GM19238 (cell line): Measurements from ENCODE around the gene DLGAP1.
"Not testable (repeated sequence)": the region's sequence is repeated elsewhere in the genome, so short reads cannot be mapped to it uniquely, and the experiment has no call there.

Source experiments
- DNase-seq: peaks from one replicate; pipeline ENCODE4 v3.0.0; 2011; ENCODE audit warnings: low spot score; ENCODE audit not compliant: insufficient read length

Gene DLGAP1

DNA sequence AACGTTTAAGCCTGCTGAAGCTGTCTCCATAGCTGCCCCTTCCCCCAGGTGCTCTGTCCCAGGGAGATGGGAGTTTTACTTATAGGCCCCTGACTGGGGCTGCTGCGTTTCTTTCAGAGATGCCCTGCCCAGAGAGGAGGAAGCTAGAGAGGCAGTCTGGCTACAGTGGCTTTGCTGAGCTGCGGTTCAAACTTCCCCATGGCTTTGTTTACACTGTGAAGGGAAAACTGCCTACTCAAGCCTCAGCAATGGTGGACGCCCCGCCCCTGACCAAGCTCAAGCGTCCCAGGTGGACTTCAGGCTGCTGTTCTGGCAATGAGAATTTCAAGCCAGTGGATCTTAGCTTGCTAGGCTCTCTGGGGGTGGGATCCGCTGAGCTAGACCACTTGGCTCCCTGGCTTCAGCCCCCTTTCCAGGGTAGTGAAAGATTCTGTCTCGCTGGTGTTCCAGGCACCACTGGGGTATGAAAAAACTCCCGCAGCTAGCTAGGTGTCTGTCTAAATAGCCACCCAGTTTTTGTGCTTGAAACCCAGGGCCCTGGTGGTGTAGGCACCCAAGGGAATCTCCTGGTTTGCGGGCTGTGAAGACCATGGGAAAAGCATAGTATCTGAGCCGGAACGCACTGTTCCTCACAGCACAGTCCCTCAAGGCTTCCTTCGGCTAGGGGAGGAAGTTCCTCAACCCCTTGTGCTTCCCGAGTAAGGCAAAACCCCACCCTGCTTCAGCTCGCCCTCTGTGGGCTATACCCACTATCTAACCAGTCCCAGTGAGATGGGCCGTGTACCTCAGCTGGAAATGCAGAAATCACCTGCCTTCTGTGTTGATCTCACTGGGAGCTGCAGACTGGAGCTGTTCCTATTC is 755.2 kb downstream of the DLGAP1 start:
- DNase-seq: not testable (repeated sequence)

DNA sequence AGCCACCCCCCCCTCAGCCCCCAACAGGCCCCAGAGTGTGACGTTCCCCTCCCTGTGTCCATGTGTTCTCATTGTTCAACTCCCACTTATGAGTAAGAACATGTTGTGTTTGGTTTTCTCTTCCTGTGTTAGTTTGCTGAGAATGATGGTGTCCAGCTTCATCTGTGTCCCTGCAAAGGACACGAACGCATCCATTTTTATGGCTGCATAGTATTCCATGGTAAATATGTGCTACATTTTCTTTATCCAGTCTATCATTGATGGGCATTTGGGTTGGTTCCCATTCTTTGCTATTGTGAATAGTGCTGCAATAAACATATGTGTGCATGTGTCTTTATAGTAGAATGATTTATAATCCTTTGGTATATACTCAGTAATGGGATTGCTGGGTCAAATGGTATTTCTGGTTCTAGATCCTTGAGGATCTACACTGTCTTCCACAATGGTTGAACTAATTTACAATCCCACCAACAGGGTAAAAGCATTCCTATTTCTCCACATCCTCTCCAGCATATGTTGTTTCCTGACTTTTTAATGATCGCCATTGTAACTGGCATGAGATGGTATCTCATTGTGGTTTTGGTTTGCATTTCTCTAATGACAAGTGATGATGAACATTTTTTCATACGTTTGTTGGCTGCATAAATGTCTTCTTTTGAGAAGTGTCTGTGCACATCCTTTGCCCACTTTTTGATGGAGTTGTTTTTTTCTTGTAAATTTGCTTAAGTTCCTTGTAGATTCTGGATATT is 760.9 kb downstream of the DLGAP1 start:
- not testable (repeated sequence) for DNase-seq

DNA sequence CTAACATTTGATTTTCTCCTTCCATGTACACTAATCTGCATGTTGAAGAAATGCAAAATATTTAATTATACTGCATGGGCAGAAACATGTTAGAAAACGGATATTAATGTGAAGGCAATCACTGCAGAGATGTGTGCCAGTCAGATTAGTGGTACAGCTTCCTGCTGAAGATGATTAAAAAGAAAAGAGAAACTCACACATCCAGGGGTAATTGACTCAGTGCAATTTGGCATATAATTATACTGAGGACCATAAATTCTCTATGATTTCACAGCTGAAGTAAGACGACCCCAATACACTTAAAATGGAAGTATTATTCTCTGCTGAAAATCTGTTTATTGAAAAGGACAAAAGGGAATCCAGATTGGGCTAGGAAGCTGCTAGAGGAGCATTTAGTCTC is 761.7 kb downstream of the DLGAP1 start:
- no peak for DNase-seq

DNA sequence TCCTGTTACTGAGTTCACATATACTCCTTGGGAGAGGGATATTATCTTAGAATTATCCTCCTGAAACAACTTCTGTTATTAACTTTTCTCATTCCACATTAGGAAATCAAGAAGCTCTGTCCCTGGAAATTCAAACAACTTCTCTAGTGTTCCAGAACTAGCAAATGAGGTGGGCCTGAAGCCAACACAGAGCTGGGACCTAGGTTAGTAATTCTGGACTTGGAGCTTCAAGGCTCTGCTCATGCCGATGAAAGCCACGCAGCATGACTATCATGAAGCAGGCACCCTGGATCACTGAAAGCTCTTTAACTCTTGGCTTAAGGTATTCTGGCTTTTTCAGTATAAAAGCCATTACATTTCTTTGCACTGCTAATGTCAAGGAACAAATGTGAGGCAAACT is 762.4 kb downstream of the DLGAP1 start:
- no peak for DNase-seq

- no peak for DNase-seq
These were observed 762.9 kb downstream of the DLGAP1 start for GRCh38 chr18:3692113-3692621.

- DNase-seq: no peak
These were observed 763.4 kb downstream of the DLGAP1 start for GRCh38 chr18:3691705-3692104.

DNA sequence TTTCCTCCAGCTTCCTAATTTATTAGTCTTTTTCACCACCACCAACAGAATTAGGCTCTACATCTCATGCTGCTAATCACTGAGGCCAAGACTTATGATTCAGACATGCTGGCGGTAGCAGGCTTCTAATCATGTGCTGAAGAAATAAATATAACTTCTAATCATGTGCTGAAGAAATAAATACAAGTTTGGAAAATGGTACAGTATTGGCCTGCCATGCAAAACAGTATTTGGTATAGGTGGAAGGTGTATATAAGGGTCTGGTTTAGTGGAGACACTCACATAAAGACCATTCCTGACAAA is 764.4 kb downstream of the DLGAP1 start:
- DNase-seq: no peak

- DNase-seq: no peak
These were observed 764.9 kb downstream of the DLGAP1 start for GRCh38 chr18:3689986-3690763.

DNA sequence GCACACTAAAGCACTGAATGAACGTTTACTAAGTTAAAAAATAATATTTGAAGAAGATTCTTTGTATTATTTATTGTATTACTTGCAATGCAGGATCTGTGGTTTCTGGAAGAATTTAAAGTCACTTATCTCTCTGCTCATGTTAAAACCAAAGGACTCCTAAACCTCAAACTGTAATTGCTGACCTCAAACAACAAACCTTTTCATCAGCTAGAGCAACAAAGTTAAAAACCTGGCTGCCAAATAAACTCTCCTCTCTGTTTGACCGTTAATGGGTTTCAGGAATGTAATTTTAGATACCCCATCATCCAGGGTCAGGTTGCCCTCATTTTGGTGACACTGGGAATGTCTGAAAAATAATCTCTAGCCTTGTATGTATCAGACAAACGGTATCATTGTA is 766.0 kb downstream of the DLGAP1 start:
- DNase-seq: no peak

GRCh38 chr18:3688690-3689089 is 766.4 kb downstream of the DLGAP1 start:
- DNase-seq: no peak

DNA sequence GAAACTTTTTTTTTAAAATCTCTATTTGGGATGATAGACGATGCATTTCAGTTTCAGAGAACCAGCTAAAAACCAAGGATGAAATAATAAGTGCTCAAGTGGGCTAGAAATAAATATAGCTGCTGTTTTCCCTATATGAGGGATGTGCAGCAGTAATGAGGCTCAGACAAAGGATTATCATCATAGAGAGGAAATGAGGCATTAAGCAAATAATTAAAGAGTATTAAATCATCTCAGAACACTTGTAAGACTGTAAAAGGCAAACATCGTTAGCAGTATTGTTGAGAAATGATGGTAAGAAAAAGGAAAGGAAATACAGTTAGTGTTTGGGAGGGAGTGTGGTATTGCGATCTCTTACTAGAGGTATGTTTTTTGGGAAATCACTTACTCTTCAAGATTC is 771.6 kb downstream of the DLGAP1 start:
- DNase-seq: no peak

- no peak for DNase-seq
These were observed 773.0 kb downstream of the DLGAP1 start for GRCh38 chr18:3682061-3682460.

DNA sequence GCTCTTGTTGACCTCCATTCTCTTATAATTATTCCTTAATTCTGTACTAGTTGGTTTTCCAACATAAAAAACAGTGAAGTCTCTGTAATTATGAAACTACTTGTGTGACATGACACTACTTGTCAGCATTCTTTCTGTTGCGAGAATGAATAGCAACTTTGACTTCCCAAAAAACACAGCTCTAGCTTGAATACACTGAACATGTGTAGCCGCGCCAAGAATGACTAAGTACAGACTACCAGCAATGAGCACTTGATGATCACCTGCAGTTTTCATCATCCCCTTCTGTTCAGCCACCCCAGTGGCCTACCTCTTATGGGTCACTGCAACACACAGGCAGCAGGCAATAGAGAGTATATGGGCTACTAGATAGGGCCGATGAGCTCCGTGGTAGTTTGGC is 775.9 kb downstream of the DLGAP1 start:
- DNase-seq: no peak

- no peak for DNase-seq
These were observed 779.1 kb downstream of the DLGAP1 start for GRCh38 chr18:3675994-3676393.

DNA sequence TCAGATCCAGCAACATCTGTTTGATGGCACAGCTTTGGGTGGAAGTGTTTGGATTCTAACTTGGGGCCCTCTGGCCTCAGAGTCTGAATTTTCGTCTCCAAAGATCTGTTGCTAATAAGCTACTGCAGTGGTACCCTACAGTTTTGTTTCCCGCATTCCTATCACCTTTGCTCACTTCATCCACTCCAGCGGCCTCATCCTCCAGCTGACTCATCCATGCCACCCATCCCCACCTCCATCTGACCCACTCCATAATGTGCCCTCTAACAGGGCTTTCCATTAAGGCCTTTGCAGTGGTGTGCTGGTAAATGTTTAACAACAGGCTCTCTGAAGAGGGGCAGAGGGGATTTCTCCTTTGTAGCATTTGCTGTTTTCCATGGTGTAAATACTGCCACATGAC is 779.7 kb downstream of the DLGAP1 start:
- DNase-seq: no peak

DNA sequence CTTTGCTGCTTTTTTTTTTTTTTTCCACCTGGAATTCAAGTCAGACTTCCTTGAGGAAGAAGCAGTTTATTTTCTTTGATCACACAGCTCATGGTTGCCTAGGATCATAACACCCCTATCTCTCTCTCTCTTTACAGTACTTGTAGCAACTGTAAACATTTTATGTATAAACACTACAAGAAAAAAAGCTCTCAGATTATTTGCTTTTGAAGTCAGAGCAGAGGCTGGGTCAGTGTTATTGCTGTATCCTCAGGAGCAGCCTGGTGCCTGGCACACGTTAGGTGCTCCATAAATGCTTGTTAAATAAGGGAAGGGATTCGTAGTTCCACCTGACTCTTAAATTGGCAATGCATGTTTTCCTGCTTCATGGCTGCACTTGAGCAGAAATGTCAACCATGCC is 783.9 kb downstream of the DLGAP1 start:
- DNase-seq: no peak

DNA sequence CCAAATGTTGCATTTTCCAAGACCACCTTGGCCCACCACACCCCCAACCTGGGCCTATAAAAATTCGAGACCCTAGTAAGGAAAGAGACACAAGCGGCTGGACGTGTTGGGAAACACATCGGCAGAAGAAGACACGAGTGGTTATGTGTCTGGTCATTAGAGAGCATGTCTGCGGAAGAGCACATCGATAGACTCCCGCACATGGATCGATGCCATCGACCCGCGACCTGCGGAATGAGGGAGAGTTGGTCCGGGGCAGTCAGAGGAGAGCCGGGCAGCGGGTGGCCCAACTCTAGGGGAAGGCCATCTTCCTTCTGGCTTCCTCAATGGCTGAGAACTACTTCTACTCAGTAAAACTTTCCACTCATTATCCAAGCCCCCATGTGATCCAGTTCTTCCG is 785.7 kb downstream of the DLGAP1 start:
- DNase-seq: no peak

DNA sequence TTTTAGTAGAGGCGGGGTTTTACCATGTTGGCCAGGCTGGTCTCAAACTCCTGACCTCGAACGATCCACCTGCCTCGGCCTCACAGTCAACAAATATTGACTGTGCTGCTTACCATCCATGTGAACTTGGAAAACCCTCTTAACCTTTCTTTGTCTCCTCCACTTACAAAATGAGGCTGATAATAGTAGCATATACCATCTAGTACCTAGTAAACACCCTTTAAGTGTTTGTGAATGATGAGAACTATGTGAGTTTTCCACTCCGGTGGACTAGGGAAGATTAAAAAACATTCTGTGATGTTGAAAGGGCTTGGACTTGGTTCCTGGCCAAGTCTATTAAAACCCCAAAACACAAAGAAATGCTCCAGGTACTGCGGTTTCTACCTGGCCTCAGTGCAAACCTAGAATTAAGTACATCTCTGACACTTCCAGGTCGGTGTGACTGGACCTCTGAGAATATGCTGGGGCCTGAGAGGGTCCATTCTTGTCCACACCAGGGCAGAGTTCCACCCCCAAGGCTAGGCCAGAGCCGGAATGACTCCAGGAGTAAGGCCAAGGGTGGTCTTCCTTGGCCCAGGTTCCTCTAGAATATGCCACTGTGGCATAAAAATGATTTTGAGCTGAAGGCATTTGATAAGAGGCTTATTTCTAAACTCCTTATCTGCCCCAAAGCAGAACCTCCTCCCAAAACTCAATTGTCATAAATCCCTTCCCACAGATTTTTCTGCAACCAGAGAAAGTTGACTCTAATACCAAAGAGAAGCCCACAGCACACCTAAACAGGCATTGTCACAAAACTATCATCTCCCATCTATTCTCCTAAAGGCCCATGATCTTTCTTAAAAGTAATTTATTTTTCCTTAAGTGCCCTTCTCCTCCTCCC is 787.6 kb downstream of the DLGAP1 start:
- no peak for DNase-seq

DNA sequence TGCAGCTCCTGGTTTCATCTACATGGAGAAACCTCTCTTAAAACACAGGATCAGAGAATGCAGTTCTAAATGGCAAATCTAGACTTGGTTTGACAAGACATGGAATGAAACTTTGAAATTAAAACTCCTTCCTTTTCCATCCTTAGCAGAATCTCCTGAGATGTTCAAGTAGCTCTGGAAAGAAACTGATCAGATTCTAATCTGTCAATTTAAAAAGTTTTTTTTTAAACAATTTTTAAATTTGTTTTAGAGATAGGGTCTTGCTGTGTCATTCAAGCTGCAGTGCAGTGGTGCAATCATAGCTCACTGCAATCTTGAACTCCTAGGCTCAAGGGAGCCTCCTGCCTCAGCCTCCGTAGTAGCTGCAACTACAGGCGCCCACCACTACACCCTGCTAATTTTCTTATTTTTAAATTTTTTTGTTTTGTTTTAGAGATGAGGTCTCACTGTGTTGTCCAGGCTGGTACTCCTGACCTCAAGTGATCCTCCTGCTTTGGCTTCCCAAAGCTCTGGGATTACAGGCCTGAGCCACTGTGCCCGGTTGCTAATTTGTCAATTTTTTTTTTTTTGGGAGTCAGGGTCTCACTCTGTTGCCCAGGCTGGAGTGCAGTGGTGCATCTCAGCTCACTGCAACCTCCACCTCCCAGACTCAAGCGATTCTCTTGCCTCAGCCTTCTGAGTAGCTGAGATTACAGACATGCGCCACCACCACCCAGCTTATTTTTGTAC is 788.4 kb downstream of the DLGAP1 start:
- no peak for DNase-seq

- peak; percentile 43 for DNase-seq
These were observed 789.2 kb downstream of the DLGAP1 start for GRCh38 chr18:3665780-3666525.
